GM19468 (cell line): ENCODE data around the gene EEIG1.

ENCODE experiments used
- ATAC-seq: cut with Tn5 transposase; IDR thresholded peaks from one replicate; pipeline ENCODE4 v1.9.1; 2021; ENCODE audit warnings: mild to moderate bottlenecking, moderate library complexity, moderate number of reproducible peaks; ENCODE audit not compliant: unreplicated experiment; ENCODE audit errors: extremely low read depth

EEIG1 gene

DNA sequence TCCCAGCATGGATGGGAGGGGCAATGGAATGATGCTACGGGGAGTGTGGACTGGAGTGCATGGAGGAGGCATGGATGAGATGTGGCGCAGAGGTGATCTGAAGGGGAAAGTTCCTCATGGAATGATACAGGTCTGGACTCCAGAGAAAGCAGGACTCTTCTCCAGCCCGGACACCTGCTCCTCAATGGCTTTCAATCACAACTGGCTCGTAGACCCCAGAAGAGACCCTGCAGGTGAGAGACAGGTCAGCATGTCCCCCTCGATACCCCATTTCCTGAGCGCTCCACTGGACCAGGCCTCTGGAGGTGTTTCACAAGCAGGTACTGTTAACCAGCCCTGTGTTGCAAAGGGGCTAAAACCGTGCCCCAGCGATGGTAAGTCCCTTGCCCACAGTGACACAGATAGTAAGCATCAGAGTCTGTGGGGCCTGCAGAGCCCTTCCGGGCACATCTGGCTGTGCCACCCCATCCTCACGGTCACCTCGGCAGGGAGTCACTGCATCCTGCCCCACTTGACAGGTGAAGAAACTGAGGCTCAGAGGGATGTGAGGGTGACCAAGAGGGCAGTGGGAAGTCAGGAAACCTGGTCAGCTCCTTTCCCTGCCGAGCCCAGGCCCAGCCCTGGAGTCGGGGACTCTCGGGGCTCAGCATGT is 37.7 kb downstream of the EEIG1 start:
- ATAC-seq = no peak

DNA sequence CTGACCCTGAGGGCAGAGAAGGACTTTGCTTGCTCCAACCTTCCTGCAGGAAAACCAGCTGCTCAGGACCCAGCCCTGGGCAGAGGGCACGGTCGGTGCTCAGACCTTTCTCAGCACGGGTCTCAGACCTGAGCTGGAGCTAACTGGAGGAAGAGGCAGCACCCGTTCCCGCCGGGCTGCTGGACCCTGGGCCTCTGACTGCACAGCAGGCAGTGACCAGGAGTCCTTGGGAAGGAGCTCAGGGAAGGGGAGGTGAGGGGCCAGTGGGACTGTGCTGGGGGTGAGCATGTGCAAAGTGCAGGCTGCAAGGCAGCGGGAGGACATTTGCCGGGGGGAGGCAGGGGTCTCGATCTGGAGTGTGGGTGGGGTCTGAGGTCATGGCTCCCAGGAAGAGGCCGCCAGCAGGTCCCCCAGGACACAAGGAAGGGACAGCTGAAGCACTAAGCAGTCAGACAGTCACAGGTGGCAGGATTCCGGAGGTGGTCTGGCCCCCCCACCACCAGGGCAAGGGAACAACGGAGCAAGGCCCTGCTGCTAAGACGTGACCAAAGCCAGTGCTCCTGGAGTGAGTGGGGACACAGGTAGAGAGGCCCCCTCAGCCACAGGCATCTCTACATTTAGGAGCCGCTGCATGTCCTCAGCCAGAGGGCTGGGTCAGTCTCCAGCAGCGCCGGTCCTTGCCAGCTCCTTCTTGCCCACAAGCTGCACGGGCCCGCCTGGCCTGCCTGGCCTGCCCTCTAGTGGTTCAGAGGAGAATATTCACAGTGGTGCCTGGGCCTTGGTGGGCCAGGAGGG is 38.4 kb downstream of the EEIG1 start:
- ATAC-seq = no peak

DNA sequence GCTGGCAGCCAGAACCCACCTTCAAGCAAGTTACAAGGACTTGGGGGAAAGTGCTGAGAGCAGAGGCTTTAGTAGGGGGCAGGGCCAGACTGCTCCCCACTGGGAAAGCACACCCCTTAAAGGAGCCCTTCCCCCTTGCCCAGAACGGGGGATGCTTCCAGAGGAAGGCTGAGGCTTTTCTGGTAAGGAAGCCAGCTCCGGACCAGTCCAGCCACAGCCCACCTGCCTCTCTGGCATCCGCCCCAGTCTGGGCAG is 38.9 kb downstream of the EEIG1 start:
- no peak for ATAC-seq

DNA sequence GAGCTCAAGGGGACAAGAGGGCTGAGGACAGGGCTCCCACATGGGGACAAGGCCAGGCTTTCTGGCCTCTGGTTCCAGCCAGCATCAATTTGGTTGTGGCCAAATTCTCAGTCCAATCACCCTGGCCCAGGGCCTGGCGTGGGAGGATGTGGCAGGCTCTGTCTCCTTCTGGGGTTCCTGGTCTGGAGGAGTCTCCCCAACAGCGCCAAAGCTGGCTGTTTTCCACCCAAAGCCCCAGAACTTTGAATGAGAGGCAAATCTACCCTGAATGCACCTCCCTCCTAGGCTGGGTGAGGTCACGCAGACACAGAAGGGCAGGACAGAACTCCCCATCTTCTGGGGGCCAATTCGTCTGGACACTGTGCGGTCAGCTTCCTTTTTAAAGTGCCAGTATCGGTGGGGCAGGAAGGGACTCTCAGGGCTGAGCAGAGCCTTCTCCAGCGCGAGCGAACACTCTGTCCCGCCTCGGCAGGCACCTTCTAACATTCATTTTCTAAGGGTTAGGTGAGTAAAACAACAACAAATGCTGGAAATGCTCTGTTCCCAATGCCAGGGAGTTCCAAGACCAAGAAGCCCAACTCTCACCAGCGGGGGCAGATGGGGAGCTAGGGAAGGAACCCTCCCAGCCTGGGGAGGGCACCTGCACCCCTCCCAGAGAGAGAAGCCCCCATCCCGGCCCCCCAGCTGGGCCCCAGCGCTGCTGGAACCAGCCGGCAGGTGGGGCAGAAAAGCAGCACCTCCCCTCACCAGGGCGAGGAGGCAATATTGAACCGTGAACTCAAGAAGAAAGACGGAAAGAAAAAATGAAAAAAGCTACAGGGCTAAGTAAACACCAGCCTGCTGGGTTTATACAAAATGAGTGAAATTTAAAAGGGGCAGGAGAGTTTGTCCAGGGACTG is 39.5 kb downstream of the EEIG1 start:
- no peak for ATAC-seq

DNA sequence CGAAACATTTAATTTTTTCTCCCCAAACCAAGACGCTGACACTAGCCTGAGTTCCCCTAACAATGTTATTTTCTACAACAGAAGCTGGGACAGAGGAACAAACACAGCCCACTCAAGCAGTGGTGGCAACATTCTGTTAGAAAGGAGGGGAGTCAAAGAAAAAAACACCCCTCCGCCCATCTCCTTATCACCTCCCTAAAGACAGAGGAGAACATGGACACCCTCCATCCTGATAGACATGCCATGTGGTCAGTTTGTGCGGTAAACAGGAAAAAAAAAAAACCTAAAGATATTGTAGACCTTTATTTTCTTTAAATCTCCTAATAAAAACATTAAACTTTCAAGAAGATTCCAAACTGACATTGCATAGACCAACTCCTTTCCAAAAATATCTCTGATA is 40.2 kb downstream of the EEIG1 start:
- ATAC-seq = no peak

DNA sequence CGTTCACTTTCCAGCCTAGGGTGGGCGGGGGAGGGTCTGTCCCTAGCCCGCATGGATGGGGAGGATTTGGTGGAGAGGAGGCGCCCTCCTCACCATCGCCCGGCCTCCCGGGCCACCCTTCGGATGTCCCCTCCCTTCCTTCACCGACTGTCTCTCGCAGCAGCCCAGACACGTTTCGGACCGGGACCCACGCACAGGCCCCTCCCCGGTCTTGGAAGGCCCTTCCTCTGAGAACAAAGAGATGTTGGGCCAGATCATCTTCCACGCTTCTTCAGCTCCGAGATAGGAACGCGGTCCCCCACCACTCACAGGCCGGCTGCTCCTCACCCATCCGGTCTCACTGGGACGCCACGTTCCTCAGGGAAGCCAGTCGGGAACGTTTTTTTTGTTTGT is 42.5 kb downstream of the EEIG1 start:
- no peak for ATAC-seq

DNA sequence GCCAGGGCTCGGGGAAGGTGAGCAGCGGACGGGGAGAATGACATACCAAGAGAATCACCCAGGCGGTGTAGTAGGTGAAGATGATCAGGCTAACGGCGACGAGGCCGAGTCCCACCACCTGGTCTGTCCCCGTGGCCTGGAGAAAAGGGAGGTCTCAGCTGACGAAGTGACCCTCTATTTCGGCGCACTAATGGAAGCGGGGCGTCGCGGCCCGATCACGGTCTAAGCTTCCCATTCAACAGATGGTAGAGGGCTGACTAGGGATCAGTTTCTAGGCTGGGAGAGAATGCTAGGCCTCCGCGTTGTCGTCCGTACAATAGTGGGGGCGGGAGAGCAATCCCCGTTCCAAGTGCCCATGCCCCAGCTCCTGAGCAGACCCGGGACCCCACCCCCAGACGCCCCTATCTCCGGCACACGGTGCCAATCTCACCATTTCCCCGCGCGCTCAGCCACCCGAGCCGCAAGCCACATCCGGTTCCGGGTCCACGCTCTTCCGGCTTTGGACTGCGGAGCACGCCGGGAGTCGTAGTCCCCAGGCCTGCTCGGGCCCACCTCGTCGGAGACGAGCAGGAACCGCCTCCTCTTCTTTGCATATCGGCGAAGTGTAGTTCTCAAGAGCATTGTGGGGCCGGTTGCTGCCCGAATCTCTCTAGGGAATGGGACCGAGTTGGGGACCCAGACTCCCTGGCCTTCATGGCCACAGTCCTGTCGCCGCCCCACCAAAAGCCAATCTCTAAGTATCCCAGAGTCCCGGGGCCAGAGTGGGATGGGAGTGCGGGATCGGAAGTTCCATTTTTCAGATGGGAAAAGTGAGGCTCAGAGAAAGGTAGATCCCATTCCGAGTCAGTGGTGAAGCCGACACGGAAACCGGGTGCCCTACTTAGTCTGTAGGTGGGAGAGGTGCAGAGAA is 43.1 kb downstream of the EEIG1 start, which contains the start of gene DPM2:
Gene DPM2 (minus strand): TSS at position 467 of the 910 bp plus-strand sequence. CDS start 34 bp downstream, at position 433.
- peak; percentile 80 for ATAC-seq

DNA sequence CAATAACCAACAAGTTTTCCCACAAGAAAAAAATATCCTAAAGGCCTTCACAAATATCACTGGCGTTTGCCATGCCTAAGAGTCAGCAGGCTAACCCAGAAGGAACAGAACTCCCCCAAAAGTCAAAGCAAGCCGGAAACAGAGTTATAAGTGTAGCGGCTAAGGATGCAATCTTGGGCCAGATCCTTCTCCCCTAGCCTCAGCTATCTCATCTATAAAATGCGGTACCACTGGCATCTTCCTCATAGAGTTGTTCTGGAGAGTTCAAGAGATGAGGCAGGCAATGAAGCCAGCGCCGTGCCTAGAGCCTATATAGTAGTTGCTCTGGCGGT is 43.8 kb downstream of the EEIG1 start:
- no peak for ATAC-seq

DNA sequence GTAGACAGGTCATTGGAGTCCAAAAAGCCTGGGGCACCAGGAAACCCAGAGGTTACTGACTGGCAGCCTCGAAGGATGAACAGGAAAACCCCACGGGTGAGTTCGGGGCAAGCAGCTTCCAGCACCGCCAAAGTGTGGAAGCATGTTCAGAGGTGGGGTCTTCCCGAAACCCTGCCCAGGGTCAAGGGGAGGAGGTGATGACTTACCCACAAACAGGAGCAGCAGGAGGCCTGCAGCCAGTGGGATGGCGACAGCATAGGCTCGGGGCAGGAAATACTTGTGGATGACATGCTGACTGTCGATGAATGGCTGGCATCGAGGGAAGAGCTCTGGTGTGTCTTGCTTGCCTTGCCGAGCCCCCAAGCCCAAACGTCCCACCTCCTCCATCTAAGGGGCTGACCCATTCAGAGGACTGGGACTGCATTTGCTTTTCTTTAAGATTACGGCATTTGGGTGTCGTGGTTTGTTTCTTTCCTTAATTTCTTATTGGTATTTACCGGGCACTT is 44.4 kb downstream of the EEIG1 start:
- no peak for ATAC-seq

DNA sequence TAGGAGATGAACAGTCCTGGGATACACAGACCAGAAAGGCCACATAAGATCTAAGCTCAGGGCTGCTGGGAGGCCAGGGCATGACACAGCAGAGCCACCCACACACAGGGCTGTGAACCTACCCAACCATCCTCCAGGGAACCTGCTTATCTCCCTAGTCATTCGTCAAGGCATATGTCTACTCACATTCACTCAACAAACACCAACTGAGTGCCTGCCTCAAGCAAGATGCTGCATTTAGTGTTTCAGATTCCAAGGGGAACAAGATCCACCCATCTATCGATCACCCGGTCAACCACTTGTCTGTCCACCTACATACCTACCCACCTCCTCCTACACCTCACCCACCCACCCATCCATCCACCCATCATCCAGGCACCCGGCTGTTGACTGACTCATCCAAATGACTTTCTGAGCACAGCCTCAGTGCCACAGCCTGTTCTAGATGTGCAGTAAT is 45.0 kb downstream of the EEIG1 start:
- no peak for ATAC-seq

DNA sequence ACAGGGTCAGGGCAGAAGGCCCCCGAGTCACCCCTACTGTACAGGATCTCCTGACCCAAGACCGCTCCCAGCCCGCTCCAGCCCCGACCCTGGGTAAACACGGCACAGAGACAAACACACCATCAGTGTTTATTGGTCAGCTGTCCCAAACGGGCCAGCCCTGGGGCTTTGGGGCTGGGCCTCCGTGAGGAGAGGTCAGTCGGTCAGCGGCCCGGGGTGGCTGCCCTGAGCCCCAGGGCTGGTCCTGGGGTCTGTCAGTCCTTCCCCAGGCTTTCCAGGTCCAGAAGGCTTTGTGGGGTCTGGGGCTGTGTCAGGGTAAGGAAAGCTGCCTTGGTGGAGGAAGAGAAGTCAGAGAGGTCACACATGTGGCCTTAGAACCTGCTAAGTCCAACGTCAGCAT is 45.8 kb downstream of the EEIG1 start:
- no peak for ATAC-seq

DNA sequence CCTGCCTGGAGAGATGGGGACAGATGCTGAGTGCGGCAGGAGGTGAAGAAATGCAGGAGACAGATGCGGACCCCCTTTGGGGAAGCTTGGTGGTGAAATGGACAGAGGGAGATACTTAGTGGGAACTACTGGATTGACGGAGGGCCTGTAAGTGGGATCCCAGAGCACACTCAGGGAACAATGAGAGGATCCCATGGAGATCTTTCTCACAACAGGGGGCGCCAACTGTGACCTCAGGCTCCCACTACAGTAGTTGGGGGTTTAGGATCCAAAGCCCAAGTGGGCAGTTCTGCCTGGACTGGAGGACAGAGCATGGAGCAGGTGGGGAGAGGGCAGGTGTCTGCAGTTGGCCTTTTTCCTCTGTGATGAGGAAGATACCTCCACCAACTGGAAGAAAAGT is 46.5 kb downstream of the EEIG1 start:
- ATAC-seq = no peak

DNA sequence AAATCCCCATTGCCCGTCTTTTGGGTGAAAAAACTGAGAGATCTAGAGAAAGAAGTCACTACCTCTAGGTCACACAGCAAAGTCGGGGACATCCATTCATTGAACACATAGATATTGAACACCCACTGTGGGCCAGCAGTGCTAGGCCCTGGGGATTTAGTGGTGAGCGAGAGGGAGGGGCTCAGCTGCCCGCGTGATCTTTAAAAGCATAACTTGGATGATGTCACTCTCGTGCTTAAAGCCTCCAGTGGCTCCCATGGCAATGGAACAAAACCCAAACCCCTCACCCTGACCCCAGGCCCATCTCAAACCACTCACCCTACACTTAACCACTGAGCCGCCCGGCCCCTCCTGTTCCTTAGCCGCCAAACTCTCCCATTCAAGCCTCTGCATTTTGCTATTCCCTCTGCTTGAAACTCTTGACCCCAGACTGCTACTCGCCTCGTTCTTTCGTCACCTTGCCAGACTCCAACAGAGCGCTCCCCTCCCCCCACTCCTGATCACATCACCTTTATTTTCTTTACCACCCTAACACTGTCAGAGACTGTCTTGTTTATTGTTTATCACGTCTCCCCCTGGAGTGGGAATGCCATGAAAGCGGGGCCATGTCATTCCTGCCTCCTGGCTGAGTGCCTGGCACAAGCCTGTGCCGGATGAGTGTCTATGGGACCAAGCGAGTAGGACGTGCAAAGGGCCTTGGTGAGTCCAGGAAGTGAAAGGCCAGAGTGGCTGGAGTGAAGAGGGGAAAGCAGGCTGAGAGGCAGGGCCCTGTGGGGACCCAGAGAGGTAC is 49.5 kb downstream of the EEIG1 start:
- ATAC-seq = peak; percentile 8
